ENCODE data around the gene OR14C36.

Gene OR14C36

GRCh38 chr1:248343451-248343850 is 5.1 kb upstream of the OR14C36 start:
- TF ChIP-seq TAF1 (IDR thresholded peaks at IDR 0.05; ENCODE audit: borderline replicate concordance, insufficient read depth, low read length) (no peak), REST (IDR thresholded peaks at IDR 0.05; ENCODE audit: insufficient read depth in 1 of 2, low read depth in 2 of 2, low read length in 2 of 2) (no peak), FOXP2 (optimal IDR thresholded peaks at IDR 0.05; ENCODE audit: borderline replicate concordance, extremely low read depth, extremely low read length, insufficient read depth) (no peak), POLR2AphosphoS5 (IDR thresholded peaks at IDR 0.05; ENCODE audit: low read depth, low read length) (no peak), SIN3A (IDR thresholded peaks at IDR 0.05; ENCODE audit: borderline replicate concordance, insufficient read depth, low read length) (no peak)

- TF ChIP-seq SIN3A (IDR thresholded peaks at IDR 0.05; ENCODE audit: borderline replicate concordance, insufficient read depth, low read length) (no peak), POLR2AphosphoS5 (IDR thresholded peaks at IDR 0.05; ENCODE audit: low read depth, low read length) (no peak), REST (IDR thresholded peaks at IDR 0.05; ENCODE audit: insufficient read depth in 1 of 2, low read depth in 2 of 2, low read length in 2 of 2) (no peak), FOXP2 (optimal IDR thresholded peaks at IDR 0.05; ENCODE audit: borderline replicate concordance, extremely low read depth, extremely low read length, insufficient read depth) (no peak), TAF1 (IDR thresholded peaks at IDR 0.05; ENCODE audit: borderline replicate concordance, insufficient read depth, low read length) (no peak)
Observed at GRCh38 chr1:248359415-248359814, 10.8 kb downstream of the OR14C36 start.

GRCh38 chr1:248361121-248361715 is 12.6 kb downstream of the OR14C36 start, which contains the start of gene OR2T4:
Gene OR2T4 (plus strand): TSS chr1:248361665. CDS start chr1:248361665, 0 bp downstream.
- TF ChIP-seq POLR2AphosphoS5 (IDR thresholded peaks at IDR 0.05; ENCODE audit: low read depth, low read length), result no peak
- no peak for TF ChIP-seq FOXP2 (optimal IDR thresholded peaks at IDR 0.05; ENCODE audit: borderline replicate concordance, extremely low read depth, extremely low read length, insufficient read depth)
- no peak for TF ChIP-seq TAF1 (IDR thresholded peaks at IDR 0.05; ENCODE audit: borderline replicate concordance, insufficient read depth, low read length)
- no peak for TF ChIP-seq REST (IDR thresholded peaks at IDR 0.05; ENCODE audit: insufficient read depth in 1 of 2, low read depth in 2 of 2, low read length in 2 of 2)
- TF ChIP-seq SIN3A (IDR thresholded peaks at IDR 0.05; ENCODE audit: borderline replicate concordance, insufficient read depth, low read length), result no peak

GRCh38 chr1:248366609-248367008 is 18.0 kb downstream of the OR14C36 start:
- TF ChIP-seq SIN3A (IDR thresholded peaks at IDR 0.05; ENCODE audit: borderline replicate concordance, insufficient read depth, low read length) (no peak), POLR2AphosphoS5 (IDR thresholded peaks at IDR 0.05; ENCODE audit: low read depth, low read length) (no peak), FOXP2 (optimal IDR thresholded peaks at IDR 0.05; ENCODE audit: borderline replicate concordance, extremely low read depth, extremely low read length, insufficient read depth) (no peak), TAF1 (IDR thresholded peaks at IDR 0.05; ENCODE audit: borderline replicate concordance, insufficient read depth, low read length) (no peak), REST (IDR thresholded peaks at IDR 0.05; ENCODE audit: insufficient read depth in 1 of 2, low read depth in 2 of 2, low read length in 2 of 2) (no peak)

All from PFSK-1 (cell line).